PC-3 (cell line): ENCODE measurements around the gene COG5. TPM values are rescaled to one million over a fixed set of nuclear protein-coding genes. Genes with fewer than 3 reads are reported as not detected.

Source experiments
- ATAC-seq: fragments of 200-7000 bp; cut with Tn5 transposase; 2 replicates; pipeline ENCODE4 v1.9.1; 2020; ENCODE audit warnings: mild to moderate bottlenecking, moderate library complexity
- BruUV-seq: library from RNA; stranded (reverse); fragments of 400-500 nt; replicated peaks from 2 replicates; lab custom pipeline; 2021; lab: Mats Ljungman, UMichigan
- CTCF ChIA-PET: fragments of 300-600 bp; sonication (Branson Sonifier 250); formaldehyde crosslinking; loops from one replicate; lab custom pipeline; 2022; ENCODE audit warnings: antibody characterized with exemption; lab: Charles Lee
- POLR2A ChIA-PET: fragments of 300-600 bp; sonication (Branson Sonifier 250); formaldehyde crosslinking; loops from one replicate; lab custom pipeline; 2022; ENCODE audit warnings: antibody characterized with exemption; ENCODE audit not compliant: unreplicated experiment; lab: Charles Lee
- DNase-seq: peaks from one replicate; pipeline ENCODE4 v3.0.0-alpha.2; 2015
- H2AFZ ChIP-seq: fragments of 300-600 bp; sonication (generic); 2 replicates; pipeline ENCODE4 v1.6.0; 2016; ENCODE audit warnings: antibody characterized with exemption, low read length
- H3F3A ChIP-seq: fragments of 300-600 bp; sonication (generic); one replicate; pipeline ENCODE4 v1.6.0; 2017; ENCODE audit warnings: antibody characterized with exemption, low read length, control low read depth, mild to moderate bottlenecking; ENCODE audit not compliant: unreplicated experiment
- H3K27ac ChIP-seq: fragments of 300-600 bp; sonication (generic); 2 replicates; pipeline ENCODE4 v1.5.1; 2016; ENCODE audit warnings: mild to moderate bottlenecking, low read length
- H3K27me3 ChIP-seq: fragments of 300-600 bp; sonication (generic); 2 replicates; pipeline ENCODE4 v1.6.1; 2016; ENCODE audit warnings: low read length, mixed read lengths
- H3K36me3 ChIP-seq: fragments of 300-600 bp; sonication (generic); 2 replicates; pipeline ENCODE4 v1.6.1; 2016; ENCODE audit warnings: low read depth, mixed run types, low read length, mixed read lengths
- H3K4me1 ChIP-seq: fragments of 300-600 bp; sonication (generic); 2 replicates; pipeline ENCODE4 v1.5.1; 2016; ENCODE audit warnings: low read length; ENCODE audit not compliant: insufficient read depth
- H3K4me2 ChIP-seq: fragments of 300-600 bp; sonication (generic); 2 replicates; pipeline ENCODE4 v1.6.0; 2016; ENCODE audit warnings: low read length
- H3K4me3 ChIP-seq: fragments of 300-600 bp; sonication (generic); 2 replicates; pipeline ENCODE4 v1.5.1; 2016; ENCODE audit warnings: mild to moderate bottlenecking, low read length, mixed read lengths
- H3K79me2 ChIP-seq: fragments of 300-600 bp; sonication (generic); 2 replicates; pipeline ENCODE4 v1.6.1; 2017; ENCODE audit warnings: low read length, mixed read lengths
- H3K9ac ChIP-seq: fragments of 300-600 bp; sonication (generic); 2 replicates; pipeline ENCODE4 v1.6.0; 2016; ENCODE audit warnings: mild to moderate bottlenecking, low read length
- H3K9me2 ChIP-seq: fragments of 300-600 bp; sonication (generic); replicated peaks from 2 replicates; pipeline ENCODE4 v1.6.1; 2016; ENCODE audit warnings: mixed run types, low read length, mixed read lengths
- H3K9me3 ChIP-seq: fragments of 300-600 bp; sonication (generic); 2 replicates; pipeline ENCODE4 v1.6.1; 2016; ENCODE audit warnings: low read length, mixed read lengths
- H4K20me1 ChIP-seq: fragments of 300-600 bp; sonication (generic); 2 replicates; pipeline ENCODE4 v1.6.1; 2016; ENCODE audit warnings: low read length, mixed read lengths
- EZH2 ChIP-seq: fragments of 300-600 bp; sonication (generic); IDR thresholded peaks from one replicate; pipeline ENCODE4 v1.6.1; 2017; ENCODE audit warnings: antibody characterized with exemption, mild to moderate bottlenecking, low read length; ENCODE audit not compliant: unreplicated experiment
- EZH2phosphoT487 ChIP-seq: fragments of 300-600 bp; sonication (generic); IDR thresholded peaks from 2 replicates; pipeline ENCODE4 v1.6.1; 2018; ENCODE audit warnings: mild to moderate bottlenecking, antibody characterized with exemption, low read length, borderline replicate concordance
- intact Hi-C: fragments of 100-400 bp; cut with micrococcal nuclease; formaldehyde crosslinking; loops from 2 replicates; pipeline ENCODE4 v1.9.0; 2023
- total RNA-seq: library from RNA; depleted of rRNA; stranded (reverse); fragments of >200 nt; gene quantifications from 2 replicates; pipeline ENCODE4 v1.2.3, GENCODE V29; 2014
- TF ChIP-seq, protein P1 (sequence below): fragments of 300-600 bp; sonication (generic); conservative IDR thresholded peaks from 2 replicates; pipeline ENCODE4 v1.5.1; 2017; ENCODE audit warnings: antibody characterized with exemption, low read depth, mild to moderate bottlenecking, low read length

The COG5 gene
- total RNA-seq, 1 experiment from 2014 or later = 51.7 TPM

DNA sequence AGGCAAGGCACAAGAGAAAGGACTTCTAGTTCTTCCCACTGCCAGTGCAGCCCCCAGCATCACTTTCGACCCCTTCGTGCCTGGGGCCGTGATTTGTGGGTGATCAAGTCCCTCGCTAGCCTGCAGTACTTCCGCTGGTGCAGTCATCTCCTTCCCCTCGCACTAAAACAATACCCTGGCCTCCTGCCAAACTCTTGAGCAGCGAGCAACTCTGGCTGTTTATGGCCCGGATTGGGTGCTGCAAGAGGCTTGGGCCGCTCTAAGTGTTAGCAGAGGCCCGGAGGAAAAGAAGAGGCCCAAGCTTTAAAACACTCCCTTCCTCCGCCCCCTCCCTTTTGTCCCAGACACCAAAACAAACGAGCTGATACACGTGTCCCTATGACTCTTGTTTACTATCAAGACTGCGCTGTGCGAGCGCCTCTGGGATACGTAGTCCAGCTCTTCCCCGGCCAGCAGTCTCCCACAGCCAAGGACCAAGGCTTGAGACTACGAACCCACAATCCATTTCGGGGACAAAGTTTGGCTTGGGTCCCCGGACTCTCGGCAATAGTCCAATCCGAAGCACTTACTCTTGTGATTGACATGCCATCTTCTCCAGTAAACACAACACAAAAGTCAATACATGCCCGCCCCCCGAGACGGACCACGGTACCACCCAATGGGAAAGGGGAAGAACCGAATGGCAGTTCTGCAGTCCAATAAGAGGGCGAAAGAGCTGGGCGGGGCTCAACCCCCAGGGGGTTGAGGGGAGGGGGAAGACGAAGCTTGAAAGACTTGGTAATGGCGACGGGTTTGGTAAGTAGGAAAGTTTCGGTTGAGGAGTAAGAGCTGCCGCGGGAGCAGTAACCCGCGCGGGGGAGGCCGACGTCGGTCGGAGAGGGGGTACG, 395.2 kb downstream of the COG5 start, which contains the start of gene HBP1:
Gene HBP1 (plus strand): TSS at position 771 of the 887 bp plus-strand sequence. CDS start 10,891 bp downstream, outside the sequence.
- ATAC-seq = peak; percentile 90
- peak within 1 kb of the TSS; percentile 100 for H2AFZ ChIP-seq
- ChIA-PET CTCF (interaction anchor here (0.6 to 1.1 kb wide), 6 partner anchors 18 to 845 kb away, joined by 3 to 7 read pairs (median 6); partner anchors contain the start of gene CCDC71L), POLR2A (interaction anchor here (0.5 to 1.0 kb wide), 6 partner anchors 34 to 883 kb away, joined by 3 to 7 read pairs (median 3); no protein-coding TSS in a partner anchor)
- DNase-seq = peak; percentile 99
- peak within 1 kb of the TSS; percentile 65 for H3K27ac ChIP-seq
- peak within 1 kb of the TSS; percentile 86 for H3K4me3 ChIP-seq
- H3K36me3 ChIP-seq = no peaks in the 10 kb centered on the region
- TF ChIP-seq EZH2phosphoT487 (no peak), EZH2 (no peak)
- TF ChIP-seq, protein P1, sequence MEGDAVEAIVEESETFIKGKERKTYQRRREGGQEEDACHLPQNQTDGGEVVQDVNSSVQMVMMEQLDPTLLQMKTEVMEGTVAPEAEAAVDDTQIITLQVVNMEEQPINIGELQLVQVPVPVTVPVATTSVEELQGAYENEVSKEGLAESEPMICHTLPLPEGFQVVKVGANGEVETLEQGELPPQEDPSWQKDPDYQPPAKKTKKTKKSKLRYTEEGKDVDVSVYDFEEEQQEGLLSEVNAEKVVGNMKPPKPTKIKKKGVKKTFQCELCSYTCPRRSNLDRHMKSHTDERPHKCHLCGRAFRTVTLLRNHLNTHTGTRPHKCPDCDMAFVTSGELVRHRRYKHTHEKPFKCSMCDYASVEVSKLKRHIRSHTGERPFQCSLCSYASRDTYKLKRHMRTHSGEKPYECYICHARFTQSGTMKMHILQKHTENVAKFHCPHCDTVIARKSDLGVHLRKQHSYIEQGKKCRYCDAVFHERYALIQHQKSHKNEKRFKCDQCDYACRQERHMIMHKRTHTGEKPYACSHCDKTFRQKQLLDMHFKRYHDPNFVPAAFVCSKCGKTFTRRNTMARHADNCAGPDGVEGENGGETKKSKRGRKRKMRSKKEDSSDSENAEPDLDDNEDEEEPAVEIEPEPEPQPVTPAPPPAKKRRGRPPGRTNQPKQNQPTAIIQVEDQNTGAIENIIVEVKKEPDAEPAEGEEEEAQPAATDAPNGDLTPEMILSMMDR = no peak
- intact Hi-C loops = loop anchor here (10.0 kb wide), 1 partner anchor 846 kb away; no protein-coding TSS in a partner anchor
- H3K4me1 ChIP-seq = peaks cover 20% of the 10 kb centered on the region
- H3K9me2 ChIP-seq = no peaks in the 10 kb centered on the region
- no peaks in the 10 kb centered on the region for H3F3A ChIP-seq
- H3K4me2 ChIP-seq = peak within 1 kb of the TSS; percentile 99
- H3K27me3 ChIP-seq = no peaks in the 10 kb centered on the region
- peaks cover 33% of the 10 kb centered on the region for H3K79me2 ChIP-seq
- BruUV-seq = no TSS peak
- H3K9me3 ChIP-seq = no peaks in the 10 kb centered on the region
- peak within 1 kb of the TSS; percentile 80 for H3K9ac ChIP-seq
- H4K20me1 ChIP-seq = peaks cover 13% of the 10 kb centered on the region; the same call in 1 of the 2 replicates

DNA sequence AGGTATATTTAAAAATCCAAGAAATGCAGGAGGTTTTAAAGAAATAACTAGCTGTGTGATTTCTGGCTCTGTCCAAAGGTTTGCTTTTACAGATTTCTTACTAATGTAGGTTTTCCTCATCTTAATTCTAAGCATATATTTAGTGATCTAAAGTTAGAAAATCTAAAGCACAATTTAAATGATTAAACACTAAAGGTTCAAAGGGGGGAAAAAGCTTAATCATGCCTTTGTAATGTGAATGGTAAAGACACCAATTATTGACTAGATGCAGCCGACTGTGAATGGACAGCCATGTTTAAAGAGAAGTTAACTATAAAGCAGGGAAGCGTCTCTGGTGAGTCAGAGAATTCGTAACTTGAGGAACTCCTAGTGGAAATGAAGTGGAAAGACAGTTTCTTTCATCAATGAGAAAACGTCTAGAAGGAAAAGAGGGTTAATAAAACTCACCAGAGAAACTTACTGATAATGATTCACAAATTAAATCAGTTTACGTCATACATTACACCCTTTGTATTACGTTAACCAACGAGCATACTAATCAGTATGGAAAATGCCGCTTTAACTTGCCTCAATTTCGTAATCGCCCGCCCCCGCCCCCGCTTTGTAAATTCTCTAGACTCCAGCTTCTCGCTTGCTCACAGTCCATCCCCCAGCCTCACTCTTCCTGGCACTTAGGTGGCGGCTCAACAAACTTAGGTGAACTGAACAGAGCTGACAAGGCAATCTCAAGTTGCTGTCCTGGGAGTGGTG, 396.1 kb downstream of the COG5 start:
- no peak for TF ChIP-seq EZH2
- TF ChIP-seq, protein P1 = peak; percentile 56
- TF ChIP-seq EZH2phosphoT487 = no peak
- intact Hi-C loops = loop anchor here (1.0 to 10.0 kb wide), 2 partner anchors 17 to 847 kb away; no protein-coding TSS in a partner anchor
- peak; percentile 7 for ATAC-seq

More for the DNA sequence above, 396.1 kb downstream of the COG5 start:
- TSS peak; percentile 90 for BruUV-seq
- Histone ChIP-seq H3K4me3 (peak overlapping the region; percentile 83), H3K36me3 (no peaks in the 10 kb centered on the region), H3K9me3 (no peaks in the 10 kb centered on the region), H3K9me2 (no peaks in the 10 kb centered on the region), H3K79me2 (peaks cover 25% of the 10 kb centered on the region), H3F3A (no peaks in the 10 kb centered on the region), H3K27me3 (no peaks in the 10 kb centered on the region), H4K20me1 (peaks cover 8% of the 10 kb centered on the region; the same call in 1 of the 2 replicates), H3K9ac (peak overlapping the region; percentile 65), H3K4me2 (peak overlapping the region; percentile 99), H3K4me1 (peaks cover 26% of the 10 kb centered on the region), H3K27ac (peak overlapping the region; percentile 65), H2AFZ (peak overlapping the region; percentile 100)
- DNase-seq = peak; percentile 78
- POLR2A ChIA-PET = interaction anchor here (0.5 kb wide), 1 partner anchor 166 kb away, joined by 3 read pairs; no protein-coding TSS in a partner anchor
- CTCF ChIA-PET = interaction anchor here (0.6 to 1.1 kb wide), 7 partner anchors 15 to 846 kb away, joined by 3 to 11 read pairs (median 5); no protein-coding TSS in a partner anchor
